ENCODE data around the gene AVPR2.

- no peak for TF ChIP-seq CTCF (IDR thresholded peaks at IDR 0.05)
- TF ChIP-seq EZH2 (IDR thresholded peaks at IDR 0.05; ENCODE audit: borderline replicate concordance, insufficient read depth, low read depth, low read length, poor library complexity, severe bottlenecking): no peak
Observed at GRCh38 chrX:153913701-153914100, 9.2 kb downstream of the AVPR2 start.
